Tibial artery (tissue), 4 donors: ENCODE results near the gene ROR1.
"Not testable (repeated sequence)": the region's sequence is repeated elsewhere in the genome, so short reads cannot be mapped to it uniquely, and the experiment has no call there.

Experiments
- DNase-seq, 2 donors: peaks; one replicate each; pipeline ENCODE4 v3.0.0-alpha.2; 2019
- H3K27ac ChIP-seq, 2 donors: fragments of 200-600 bp; sonication (generic) in 1 of 2; 1 replicate in 1 of 2; 2 replicates in 1 of 2; pipeline ENCODE4 v1.5.1; 2018 to 2019; ENCODE audit warnings: mild to moderate bottlenecking in 1 of 2
- H3K27me3 ChIP-seq, 2 donors: fragments of 200-600 bp; sonication (generic) in 1 of 2; one replicate each; pipeline versions ENCODE4 v1.5.1 to v1.6.0; 2016 to 2019
- H3K36me3 ChIP-seq, 3 donors: fragments of 200-600 bp; sonication (generic) in 2 of 3; one replicate each; pipeline ENCODE4 v1.5.1; 2016 to 2019; ENCODE audit warnings: mild to moderate bottlenecking in 2 of 3
- H3K4me1 ChIP-seq, 4 donors: fragments of 200-600 bp; sonication (generic) in 2 of 4; 1 replicate in 3 of 4; 2 replicates in 1 of 4; pipeline ENCODE4 v1.5.1; 2016 to 2019
- H3K4me3 ChIP-seq, 2 donors: fragments of 200-600 bp; sonication (generic) in 1 of 2; 1 replicate in 1 of 2; 2 replicates in 1 of 2; pipeline ENCODE4 v1.5.1; 2018 to 2019; ENCODE audit warnings: mild to moderate bottlenecking in 2 of 2
- H3K9me3 ChIP-seq, 3 donors: fragments of 200-600 bp; sonication (generic) in 1 of 3; one replicate each; pipeline ENCODE4 v1.5.1; 2016 to 2019
- CTCF ChIP-seq, 2 experiments: fragments of 200-600 bp in 1 of 2; fragments of 450-650 bp in 1 of 2; IDR thresholded peaks; one replicate each; pipeline ENCODE4 v1.5.1; 2017 to 2019; ENCODE audit warnings: antibody characterized with exemption in 2 of 2, mild to moderate bottlenecking in 1 of 2, moderate library complexity in 1 of 2
- intact Hi-C: fragments of 100-400 bp; cut with DNase I; formaldehyde crosslinking; loops from one replicate; pipeline ENCODE4 v1.15.0; 2023; ENCODE audit warnings: low total_unique reads

Gene ROR1

DNA sequence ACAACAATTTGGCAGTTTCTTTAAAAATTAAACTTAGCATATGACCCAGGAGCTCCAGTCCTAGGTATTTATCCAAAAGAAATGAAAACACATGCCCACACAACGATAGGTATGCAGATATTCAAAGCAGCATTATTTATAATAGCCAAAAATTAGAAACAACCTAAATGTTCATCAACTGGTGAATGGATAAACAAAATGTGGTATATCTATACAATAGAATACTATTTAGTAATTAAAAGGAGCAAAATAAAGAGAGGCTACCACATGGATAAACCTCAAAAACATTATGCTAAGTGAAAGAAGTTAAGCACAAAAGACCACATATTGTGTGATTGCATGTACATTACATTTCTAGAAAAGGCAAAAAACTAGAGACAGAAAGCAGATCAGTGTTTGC, 51.3 kb downstream of the ROR1 start:
- no peaks in the 10 kb centered on the region for H3K27me3 ChIP-seq
- no peak for DNase-seq
- intact Hi-C loops: no loop called here
- no peak overlapping the region for H3K4me3 ChIP-seq
- no peaks in the 10 kb centered on the region for H3K9me3 ChIP-seq
- H3K4me1 ChIP-seq: peaks cover 0 to 53% (median 21%) of the 10 kb centered on the region in 4 donors
- no peak overlapping the region for H3K27ac ChIP-seq
- H3K36me3 ChIP-seq: no peaks in the 10 kb centered on the region
- no peak for TF ChIP-seq CTCF (IDR thresholded peaks at IDR 0.05)

- DNase-seq, H3K27ac ChIP-seq, H3K4me3 ChIP-seq, intact Hi-C loops, H3K9me3 ChIP-seq, H3K27me3 ChIP-seq, H3K36me3 ChIP-seq: not testable (repeated sequence)
- peaks cover 0 to 53% (median 28%) of the 10 kb centered on the region in 4 donors for H3K4me1 ChIP-seq
Measured at GRCh38 chr1:63826246-63826861, 52.5 kb downstream of the ROR1 start.

DNA sequence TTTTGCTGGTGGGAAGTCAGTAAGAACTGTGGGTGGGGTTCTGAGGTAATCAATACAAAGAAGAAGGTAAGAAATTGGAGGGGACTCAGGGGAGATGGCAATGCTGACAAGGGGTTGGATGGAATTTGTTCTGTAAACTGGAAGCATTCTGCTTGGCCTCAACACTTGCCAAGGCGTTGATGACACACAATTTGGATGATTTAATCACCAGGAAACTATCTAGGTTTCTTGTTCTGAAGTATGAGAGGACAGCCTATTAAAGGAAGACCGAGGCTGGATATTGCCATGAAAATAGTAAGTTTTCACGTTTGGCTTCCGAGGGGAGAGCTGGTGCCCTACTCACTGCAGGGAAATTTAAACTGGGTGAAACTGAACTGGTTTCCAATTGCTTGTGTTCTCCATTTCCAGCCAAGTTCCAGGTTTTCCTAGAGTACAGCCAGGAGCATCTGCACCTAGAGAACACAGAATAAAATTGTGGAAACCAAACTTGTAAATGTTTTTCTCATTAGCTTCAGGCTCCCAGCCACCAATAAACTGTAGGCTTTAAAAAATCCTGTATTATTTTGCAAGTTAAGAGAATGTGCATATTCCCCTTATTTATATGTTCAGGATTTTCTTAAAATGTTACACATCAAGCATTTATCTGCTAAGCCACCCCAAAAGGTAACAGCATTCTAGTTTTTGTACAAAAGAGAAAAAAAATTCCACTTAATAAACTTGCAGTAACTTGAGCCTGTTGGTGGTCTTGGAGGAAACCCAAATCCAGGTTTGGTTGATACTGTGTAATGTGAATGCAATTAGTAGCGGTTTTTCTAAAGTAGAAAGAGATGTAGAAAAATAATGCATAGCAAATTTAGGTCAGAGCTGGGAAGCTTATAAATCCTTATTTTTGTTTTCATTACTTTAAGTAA, 53.8 kb downstream of the ROR1 start:
- Histone ChIP-seq H3K4me1 (peaks cover 0 to 55% (median 31%) of the 10 kb centered on the region in 4 donors), H3K4me3 (no peak overlapping the region), H3K27me3 (no peaks in the 10 kb centered on the region), H3K9me3 (no peaks in the 10 kb centered on the region), H3K36me3 (no peaks in the 10 kb centered on the region), H3K27ac (peak overlapping the region; percentile 34 to 74)
- TF ChIP-seq CTCF (IDR thresholded peaks at IDR 0.05): no peak
- intact Hi-C loops: no loop called here
- no peak for DNase-seq

DNA sequence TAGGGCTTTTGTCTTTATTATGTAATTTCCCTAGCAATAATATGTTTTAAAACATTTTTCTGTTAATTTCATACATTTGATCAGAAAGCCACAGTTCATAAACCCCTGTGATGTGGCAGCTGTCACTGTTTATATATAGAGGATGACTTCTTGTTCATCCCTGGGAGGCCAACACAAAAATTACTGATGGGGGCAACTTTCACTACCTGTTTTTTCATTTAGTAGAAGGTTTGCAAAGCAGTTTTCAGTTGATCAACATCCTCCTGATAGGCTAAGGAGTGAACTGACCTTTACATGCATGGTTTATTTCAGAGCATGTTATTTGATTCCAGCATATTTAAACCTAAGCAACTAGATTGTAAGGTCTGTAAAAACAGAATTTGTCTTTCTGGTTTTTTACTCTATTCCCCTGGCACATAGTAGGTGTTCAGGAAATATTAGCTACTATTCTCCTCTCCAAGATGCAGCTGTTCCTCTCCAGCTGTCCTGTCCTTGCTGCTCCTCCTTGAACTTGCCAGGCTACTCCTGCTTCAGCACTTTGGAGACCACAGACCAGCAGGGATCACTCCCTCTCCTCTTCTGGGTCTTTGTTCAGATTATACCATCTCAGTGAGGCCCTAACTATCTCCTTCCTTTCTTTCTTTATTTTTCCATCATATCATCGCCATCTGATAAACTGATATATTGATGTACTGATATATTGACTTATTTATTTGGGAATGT, 54.7 kb downstream of the ROR1 start:
- no peak for DNase-seq

GRCh38 chr1:63829349-63830327, 55.8 kb downstream of the ROR1 start:
- Histone ChIP-seq H3K4me3 (peak overlapping the region; percentile 8 to 15), H3K27ac (peak overlapping the region; percentile 70 to 74), H3K4me1 (peaks cover 0 to 75% (median 36%) of the 10 kb centered on the region in 4 donors), H3K27me3 (no peaks in the 10 kb centered on the region), H3K36me3 (no peaks in the 10 kb centered on the region), H3K9me3 (no peaks in the 10 kb centered on the region)
- intact Hi-C loops: no loop called here
- TF ChIP-seq CTCF (IDR thresholded peaks at IDR 0.05): no peak
- no peak for DNase-seq

More for the DNA sequence above, 54.7 kb downstream of the ROR1 start:
- intact Hi-C loops: no loop called here
- no peak for TF ChIP-seq CTCF (IDR thresholded peaks at IDR 0.05)
- Histone ChIP-seq H3K36me3 (no peaks in the 10 kb centered on the region), H3K4me3 (no peak overlapping the region), H3K4me1 (peaks cover 0 to 64% (median 32%) of the 10 kb centered on the region in 4 donors), H3K27me3 (no peaks in the 10 kb centered on the region), H3K9me3 (no peaks in the 10 kb centered on the region), H3K27ac (peak overlapping the region; percentile 70 to 74)
